Bone marrow (tissue), 2 donors: Measurements from ENCODE around the gene NFATC2IP.
"Not testable (repeated sequence)": the region's sequence is repeated elsewhere in the genome, so short reads cannot be mapped to it uniquely, and the experiment has no call there.

Source experiments
- DNase-seq, 2 donors: peaks; one replicate each; lab custom pipeline; 2025; lab: John Stamatoyannopoulos, UW

The NFATC2IP gene

DNA sequence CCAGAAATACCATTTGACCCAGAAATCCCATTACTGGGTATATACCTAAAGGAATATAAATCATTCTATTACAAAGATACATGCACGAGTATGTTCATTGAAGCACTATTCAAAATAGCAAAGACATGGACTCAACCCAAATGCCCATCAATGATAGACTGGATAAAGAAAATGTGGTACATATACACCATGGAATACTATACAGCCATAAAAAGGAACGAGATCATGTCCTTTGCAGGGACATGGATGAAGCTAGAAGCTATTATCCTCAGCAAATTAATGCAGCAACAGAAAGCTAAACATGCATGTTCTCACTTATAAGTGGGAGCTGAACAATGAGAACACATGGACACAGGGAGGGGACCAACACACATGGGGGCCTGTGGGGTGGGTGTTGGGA is 24.5 kb upstream of the NFATC2IP start:
- DNase-seq: not testable (repeated sequence)

DNA sequence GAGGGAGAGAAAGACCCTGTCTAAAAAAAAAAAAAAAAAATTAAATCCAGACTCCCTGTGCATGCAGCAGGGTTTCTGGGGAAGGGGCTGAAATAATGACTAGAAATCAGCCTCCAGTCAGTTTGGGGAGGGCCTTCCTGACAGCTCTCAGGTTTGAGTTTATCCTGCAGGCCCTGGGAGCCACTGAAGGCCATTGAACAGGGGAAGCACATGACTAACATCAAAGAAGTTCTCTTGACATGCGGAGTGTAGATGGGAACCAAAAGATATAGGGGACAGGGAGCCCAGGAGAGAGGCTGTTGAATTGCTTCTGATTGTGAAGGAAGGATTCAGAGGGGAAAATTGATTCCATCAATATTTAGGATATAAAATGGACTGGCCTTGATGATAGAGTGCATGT is 22.9 kb upstream of the NFATC2IP start:
- no peak for DNase-seq

DNA sequence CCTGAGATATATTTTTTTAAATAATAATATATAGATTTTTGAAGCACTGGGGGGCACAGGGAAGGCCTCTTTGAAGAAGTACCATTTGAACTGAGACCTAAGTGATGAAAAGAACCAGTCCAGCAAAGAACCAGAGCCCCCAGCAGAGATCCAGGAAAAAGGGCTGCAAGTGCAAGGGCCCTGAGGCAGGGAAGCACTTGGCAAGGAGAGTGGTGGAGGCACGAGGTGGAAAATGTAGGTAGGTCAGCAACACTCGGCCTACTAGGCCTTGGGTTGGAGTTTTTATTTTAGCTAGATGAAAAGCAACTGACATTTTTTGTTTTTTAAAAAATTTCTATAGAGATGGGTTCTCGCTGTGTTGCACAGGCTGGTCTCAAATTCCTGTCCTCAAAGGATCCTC is 20.5 kb upstream of the NFATC2IP start:
- DNase-seq: no peak

DNA sequence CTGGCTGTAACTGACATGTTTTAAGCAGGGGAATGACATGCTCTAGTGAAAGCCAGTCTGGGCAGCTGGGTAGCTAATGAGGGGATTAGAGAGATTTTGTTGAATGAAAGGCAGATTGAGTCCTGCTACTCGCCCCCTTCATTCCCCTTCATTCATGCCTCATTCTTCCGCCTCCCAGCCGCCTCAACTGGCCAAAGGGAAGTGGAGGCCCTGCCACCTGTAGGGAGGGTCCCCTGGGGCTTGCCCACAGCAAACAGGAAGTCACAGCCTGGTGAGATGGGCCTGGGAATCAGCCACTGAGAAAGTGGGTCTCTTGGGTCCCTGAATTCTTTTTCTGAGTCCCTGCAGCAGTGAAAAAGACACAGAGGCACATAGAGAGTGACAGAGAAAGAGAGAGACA is 20.1 kb upstream of the NFATC2IP start:
- no peak for DNase-seq

DNA sequence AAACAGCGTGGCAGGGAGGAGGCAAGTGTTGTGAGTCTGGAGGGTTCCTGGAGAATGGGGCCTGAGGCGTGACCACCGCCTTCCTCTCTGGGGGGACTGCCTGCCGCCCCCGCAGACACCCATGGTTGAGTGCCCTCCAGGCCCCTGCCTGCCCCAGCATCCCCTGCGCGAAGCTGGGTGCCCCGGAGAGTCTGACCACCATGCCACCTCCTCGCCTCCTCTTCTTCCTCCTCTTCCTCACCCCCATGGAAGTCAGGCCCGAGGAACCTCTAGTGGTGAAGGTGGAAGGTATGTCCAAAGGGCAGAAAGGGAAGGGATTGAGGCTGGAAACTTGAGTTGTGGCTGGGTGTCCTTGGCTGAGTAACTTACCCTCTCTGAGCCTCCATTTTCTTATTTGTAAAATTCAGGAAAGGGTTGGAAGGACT is 18.9 kb upstream of the NFATC2IP start, which contains the start of gene CD19:
Gene CD19 (plus strand): TSS at position 171 of the 425 bp plus-strand sequence. CDS start 30 bp downstream, at position 201.
- no peak for DNase-seq

DNA sequence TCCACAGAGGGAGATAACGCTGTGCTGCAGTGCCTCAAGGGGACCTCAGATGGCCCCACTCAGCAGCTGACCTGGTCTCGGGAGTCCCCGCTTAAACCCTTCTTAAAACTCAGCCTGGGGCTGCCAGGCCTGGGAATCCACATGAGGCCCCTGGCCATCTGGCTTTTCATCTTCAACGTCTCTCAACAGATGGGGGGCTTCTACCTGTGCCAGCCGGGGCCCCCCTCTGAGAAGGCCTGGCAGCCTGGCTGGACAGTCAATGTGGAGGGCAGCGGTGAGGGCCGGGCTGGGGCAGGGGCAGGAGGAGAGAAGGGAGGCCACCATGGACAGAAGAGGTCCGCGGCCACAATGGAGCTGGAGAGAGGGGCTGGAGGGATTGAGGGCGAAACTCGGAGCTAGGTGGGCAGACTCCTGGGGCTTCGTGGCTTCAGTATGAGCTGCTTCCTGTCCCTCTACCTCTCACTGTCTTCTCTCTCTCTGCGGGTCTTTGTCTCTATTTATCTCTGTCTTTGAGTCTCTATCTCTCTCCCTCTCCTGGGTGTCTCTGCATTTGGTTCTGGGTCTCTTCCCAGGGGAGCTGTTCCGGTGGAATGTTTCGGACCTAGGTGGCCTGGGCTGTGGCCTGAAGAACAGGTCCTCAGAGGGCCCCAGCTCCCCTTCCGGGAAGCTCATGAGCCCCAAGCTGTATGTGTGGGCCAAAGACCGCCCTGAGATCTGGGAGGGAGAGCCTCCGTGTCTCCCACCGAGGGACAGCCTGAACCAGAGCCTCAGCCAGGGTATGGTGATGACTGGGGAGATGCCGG is 18.2 kb upstream of the NFATC2IP start:
- no peak for DNase-seq

DNA sequence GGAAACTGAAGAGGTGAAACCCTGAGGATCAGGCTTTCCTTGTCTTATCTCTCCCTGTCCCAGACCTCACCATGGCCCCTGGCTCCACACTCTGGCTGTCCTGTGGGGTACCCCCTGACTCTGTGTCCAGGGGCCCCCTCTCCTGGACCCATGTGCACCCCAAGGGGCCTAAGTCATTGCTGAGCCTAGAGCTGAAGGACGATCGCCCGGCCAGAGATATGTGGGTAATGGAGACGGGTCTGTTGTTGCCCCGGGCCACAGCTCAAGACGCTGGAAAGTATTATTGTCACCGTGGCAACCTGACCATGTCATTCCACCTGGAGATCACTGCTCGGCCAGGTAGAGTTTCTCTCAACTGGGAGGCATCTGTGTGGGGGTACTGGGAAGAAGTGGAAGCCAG is 17.6 kb upstream of the NFATC2IP start:
- DNase-seq: no peak

DNA sequence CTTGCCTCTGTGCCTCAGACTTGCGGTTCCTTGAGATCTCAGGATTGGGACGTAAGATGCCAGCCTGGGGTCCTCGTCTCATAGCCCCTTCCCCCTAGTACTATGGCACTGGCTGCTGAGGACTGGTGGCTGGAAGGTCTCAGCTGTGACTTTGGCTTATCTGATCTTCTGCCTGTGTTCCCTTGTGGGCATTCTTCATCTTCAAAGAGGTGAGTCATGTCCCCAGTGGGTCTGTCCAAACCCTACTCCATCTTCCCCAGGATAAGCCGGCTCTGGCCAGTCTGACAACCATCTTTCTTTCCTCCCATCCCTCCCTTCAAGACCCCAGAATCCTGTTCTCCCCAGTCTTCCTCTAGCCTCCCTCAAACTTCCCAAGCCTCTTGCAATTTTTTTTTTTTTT is 15.4 kb upstream of the NFATC2IP start:
- no peak for DNase-seq

DNA sequence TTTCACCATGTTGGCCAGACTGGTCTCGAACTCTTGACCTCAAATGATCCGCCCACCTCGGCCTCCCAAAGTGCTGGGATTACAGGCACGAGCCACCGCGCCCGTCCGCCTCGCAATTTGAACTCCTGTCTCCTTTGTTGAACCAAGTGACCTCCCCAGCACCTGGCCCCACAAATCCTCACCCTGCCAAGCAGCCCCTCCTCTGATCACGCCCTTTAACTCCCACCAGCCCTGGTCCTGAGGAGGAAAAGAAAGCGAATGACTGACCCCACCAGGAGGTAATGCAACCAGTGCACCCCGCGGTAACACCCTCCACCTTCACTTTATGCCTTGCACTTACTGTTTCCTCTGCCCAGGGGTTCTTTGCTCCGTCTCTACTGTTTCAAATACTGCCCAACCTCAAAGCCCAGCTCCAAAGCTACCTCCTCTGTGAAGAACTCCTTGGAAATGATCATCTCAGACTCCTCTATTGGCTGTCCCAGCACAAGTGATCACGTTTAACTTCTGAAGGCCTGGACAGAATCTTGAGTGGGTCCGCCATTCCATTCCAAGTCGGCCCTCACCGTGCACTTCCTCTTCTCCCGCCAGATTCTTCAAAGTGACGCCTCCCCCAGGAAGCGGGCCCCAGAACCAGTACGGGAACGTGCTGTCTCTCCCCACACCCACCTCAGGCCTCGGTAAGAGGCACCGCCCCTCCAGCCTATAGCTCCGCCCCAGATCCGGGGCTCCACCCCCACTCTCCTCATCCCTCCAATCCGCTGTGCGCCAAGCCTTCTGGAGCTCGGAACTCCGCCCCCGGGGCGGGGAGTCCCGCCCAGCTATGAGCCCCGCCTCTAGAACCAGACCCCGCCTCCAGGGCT is 14.6 kb upstream of the NFATC2IP start:
- DNase-seq: peak; percentile 70 to 85

DNA sequence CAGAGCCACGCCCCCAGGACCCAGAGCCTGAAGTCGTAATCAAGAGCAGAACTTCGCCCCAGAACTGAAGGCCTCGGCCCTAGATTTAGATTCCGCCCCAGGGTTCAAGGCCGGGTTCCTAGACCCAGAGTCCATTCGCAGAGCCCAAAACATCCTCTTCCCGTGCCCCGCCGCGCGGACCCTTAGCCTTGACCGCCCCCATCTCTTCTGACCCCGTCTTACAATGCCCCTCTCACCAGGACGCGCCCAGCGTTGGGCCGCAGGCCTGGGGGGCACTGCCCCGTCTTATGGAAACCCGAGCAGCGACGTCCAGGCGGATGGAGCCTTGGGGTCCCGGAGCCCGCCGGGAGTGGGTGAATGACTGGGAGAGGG is 14.0 kb upstream of the NFATC2IP start:
- DNase-seq: no peak

DNA sequence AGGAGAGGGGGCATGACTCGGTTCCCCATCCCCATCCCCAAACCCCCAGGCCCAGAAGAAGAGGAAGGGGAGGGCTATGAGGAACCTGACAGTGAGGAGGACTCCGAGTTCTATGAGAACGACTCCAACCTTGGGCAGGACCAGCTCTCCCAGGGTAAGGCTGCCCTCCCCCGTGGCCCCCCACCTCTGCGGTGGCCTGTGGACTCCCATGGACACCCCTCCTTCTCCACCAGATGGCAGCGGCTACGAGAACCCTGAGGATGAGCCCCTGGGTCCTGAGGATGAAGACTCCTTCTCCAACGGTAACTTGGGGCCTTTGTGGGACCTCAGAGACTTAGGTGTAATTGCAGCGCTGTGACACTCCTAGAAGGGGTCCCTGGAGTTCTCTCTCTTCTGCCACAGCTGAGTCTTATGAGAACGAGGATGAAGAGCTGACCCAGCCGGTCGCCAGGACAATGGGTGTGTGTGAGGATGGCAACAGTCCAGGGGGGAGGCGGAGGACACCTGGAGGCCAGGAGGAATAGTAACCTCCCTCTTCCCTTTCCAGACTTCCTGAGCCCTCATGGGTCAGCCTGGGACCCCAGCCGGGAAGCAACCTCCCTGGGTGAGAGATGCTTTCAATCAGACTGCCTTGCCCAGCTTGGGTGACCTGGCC is 13.4 kb upstream of the NFATC2IP start:
- DNase-seq: no peak

DNA sequence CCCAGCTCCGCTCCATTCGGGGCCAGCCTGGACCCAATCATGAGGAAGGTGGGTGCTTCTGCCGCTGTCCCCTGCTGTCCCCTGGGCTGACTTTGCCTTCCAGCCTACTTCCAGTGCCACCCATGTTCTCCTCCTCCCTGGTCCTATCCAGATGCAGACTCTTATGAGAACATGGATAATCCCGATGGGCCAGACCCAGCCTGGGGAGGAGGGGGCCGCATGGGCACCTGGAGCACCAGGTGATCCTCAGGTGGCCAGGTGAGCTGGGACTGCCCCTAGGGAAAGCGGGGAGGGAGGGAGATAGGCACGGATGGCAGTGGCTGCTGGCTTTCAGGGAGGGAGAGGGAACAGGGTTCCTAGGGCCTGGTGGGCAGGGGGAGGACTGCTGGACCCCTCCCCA is 12.0 kb upstream of the NFATC2IP start:
- DNase-seq: no peak

DNA sequence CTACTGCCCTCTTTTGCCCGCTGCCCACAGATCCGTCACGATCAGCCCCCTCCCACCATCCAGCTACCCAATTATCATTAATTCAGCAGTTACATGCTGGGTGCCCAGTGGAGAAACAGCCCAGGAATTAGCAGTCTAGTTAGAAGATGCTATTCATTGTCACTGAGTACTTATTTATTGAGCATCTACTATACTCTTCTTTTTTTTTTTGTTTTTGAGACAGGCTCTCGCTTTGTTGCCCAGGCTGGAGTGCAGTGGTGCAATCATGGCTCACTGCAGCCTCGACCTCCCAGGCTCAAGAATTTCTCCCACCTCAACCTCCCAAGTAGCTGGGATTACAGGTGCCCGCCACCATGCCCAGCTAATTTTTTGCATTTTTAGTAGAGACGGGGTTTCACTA is 10.9 kb upstream of the NFATC2IP start:
- DNase-seq: not testable (repeated sequence)

DNA sequence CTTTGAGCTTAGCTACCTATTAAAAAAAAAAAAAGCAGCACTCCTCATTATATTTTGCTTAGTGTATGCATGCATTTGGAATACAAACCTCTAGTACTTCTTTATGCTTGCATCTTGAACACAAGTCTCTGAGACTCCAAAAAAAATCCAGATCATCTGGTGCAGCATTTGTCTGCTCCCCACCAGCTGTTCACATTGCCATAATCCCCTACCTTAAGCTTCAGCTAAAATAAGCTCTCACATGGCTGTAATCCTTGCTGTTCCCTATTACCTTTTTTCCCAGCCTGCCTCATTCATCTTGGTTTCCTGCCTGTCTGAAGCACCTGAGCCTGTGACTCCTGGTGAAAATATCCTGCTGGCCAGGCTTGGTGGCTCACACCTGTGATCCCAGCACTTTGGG is 7.5 kb upstream of the NFATC2IP start:
- no peak for DNase-seq

DNA sequence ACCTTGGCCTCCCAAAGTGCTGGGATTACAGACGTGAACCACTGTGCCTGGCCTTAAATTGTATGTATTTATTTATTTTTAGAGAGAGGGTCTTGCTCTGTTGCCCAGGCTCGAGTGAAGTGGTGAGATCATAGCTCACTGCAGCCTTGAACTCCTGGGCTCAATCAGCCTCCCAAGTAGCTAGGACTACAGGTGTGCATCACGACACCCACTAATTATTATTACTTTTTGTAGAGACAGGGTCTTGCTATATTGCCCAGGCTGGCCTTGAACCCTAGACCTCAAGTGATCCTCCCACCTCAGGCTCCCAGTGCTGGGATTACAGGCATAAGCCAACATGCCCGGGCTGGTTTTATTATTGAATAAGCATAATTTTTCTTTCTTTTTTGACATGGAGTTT is 4.1 kb upstream of the NFATC2IP start:
- no peak for DNase-seq

DNA sequence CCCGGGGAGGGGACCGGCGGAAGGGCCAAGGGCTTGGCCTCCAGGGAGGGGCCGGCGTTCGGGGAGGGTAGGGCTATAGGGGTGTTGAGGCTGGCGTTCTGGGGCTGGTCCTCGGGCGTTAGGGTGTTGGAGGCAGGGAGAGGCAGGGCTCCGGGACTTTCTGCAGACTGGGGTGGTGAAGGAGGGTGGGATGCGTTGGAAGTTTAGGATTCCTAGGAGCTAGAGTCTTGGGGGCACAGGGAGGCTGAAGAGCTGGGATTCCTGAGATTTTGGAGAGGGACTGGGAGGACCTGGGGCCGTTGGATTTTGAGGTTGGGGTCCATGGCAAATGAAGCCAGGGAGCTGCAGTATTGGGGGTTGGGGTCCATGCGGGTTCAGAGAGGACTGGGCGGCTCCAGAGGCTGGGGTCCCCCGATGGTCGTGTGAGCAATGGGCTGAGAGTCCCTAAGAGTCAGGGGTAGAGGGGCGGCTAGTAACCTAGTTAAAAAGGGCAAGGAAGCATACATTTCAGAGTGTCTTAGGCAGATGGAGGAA is 740 bp downstream of the NFATC2IP start:
- no peak for DNase-seq

DNA sequence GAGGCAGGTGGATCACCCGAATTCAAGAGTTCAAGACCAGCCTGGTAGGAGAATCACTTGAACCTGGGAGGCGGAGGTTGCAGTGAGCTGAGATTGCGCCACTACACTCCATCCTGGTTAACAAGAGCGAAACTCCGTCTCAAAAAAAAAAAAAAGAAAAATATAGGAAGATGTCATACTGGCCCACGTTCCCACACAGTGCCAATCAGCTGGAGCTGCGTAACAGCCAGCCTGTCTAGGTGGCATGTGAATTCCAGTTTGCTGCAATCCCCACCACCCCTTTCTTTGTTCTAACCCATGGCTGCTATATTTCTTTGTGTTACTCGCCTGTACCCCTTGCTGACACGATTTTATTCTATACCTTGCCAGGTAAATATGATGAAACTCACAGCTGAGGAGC is 7.5 kb downstream of the NFATC2IP start:
- no peak for DNase-seq

DNA sequence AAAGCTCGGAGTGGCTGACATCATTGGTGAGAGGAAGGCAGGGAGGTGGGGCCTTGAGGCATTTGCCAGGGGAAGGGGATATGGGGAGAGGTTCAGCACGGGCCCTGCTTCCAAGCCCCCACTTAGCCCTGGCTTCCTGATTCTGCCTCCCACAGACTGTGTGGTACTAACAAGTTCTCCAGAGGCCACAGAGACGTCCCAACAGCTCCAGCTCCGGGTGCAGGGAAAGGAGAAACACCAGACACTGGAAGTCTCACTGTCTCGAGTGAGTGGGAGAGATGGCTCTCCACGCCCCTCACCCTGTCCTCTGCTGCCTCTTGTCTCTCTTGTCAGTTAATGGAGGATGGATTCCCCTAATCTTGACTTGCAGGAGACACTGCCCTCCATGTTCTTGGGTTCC is 8.1 kb downstream of the NFATC2IP start:
- DNase-seq: no peak

DNA sequence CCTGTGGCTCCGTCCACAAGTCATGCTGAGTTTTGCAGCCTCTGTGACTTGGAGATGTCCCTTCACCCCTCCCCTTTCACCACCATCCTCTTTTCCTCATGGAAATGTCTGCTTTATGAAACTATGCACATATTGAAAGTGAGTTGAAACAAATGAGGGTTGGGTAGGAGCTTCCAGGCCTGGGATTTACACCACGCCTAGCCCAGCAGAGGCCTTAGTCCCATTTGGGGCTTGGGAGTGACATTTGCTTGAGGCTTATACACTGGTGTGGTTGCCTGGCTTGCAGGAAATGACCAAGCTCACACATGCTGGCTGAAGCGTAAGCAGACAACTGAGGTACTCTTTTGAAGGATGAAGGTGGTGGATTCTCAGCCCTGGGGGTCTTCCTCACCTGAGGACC is 13.3 kb downstream of the NFATC2IP start:
- DNase-seq: no peak

DNA sequence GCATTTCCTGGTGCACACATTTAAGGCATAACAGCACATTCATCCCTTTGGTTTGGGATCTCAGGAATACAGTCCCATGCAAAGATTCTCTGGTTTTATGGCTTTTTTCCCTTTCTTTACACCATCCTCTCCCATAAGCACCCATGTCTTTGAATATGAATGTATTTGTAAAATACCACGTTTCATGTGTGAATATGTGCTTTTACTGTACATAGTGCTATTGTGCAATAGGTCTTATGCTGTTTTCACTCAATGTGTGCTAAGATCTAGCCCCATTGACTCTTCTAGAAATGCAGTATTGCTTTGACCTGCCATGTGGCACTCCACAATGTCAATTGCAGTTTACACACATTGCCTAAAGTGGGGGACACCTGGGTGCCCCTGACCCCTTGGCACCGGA is 13.8 kb downstream of the NFATC2IP start:
- DNase-seq: no peak

DNA sequence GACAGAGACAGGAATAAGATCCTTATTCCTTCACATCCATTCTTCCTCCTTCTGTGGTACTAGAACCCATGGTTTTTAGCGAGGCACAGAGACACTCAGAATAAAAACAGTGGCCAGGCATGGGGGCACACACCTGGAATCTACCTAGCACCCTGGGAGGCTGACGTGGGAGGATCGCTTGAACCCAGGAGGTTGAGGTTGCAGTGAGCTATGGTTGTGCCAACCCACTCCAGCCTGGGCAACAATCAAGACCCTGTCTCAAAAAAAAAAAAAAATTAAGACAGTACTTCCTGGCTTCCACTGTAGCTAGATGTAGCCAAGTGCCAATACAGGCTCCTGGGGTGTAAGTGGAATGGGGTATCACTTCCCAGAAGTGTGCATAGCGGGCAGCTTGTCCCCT is 16.4 kb downstream of the NFATC2IP start:
- DNase-seq: no peak

DNA sequence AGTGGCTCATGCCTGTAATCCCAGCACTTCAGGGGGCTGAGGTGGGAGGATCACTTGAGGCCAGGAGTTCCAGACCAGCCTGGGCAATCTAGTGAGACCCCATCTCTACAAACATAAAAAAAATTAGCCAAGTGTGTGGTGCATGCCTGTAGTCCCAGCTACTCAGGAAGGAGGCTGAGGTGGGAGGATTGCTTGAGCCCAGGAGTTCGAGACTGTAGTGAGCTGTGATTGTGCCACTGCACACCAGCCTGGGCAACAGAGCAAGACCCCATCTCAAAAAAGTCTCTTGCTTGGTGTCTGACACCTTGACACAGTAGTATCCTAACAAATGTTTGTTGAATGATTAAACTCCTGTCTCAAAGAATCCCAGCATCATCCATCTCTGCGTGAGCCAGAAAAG is 19.0 kb downstream of the NFATC2IP start:
- not testable (repeated sequence) for DNase-seq
